HEK293 (cell line): Measurements from ENCODE around the gene PRCD.

Source experiments
- GFI1B ChIP-seq: fragments of 450-650 bp; formaldehyde crosslinking; IDR thresholded peaks from 2 replicates; pipeline ENCODE4 v1.5.1; 2016; ENCODE audit warnings: missing biosample characterization, missing genetic modification characterization
- GLI2 ChIP-seq: fragments of 450-650 bp; formaldehyde crosslinking; IDR thresholded peaks from 2 replicates; pipeline ENCODE4; 2017; ENCODE audit warnings: missing biosample characterization, missing genetic modification characterization, low read depth, borderline replicate concordance
- GLIS1 ChIP-seq: fragments of 450-650 bp; formaldehyde crosslinking; IDR thresholded peaks from 2 replicates; pipeline ENCODE4 v1.5.1; 2016; ENCODE audit warnings: missing biosample characterization, missing genetic modification characterization
- IKZF3 ChIP-seq: fragments of 450-650 bp; IDR thresholded peaks from 2 replicates; pipeline ENCODE4 v1.5.0; 2018; ENCODE audit warnings: missing biosample characterization, mild to moderate bottlenecking, missing genetic modification characterization, moderate library complexity
- KLF8 ChIP-seq: fragments of 450-650 bp; formaldehyde crosslinking; IDR thresholded peaks from 2 replicates; pipeline ENCODE4 v1.5.1; 2016; ENCODE audit warnings: missing biosample characterization, missing genetic modification characterization
- KLF9 ChIP-seq: fragments of 450-650 bp; formaldehyde crosslinking; IDR thresholded peaks from 2 replicates; pipeline ENCODE4 v1.5.1; 2016; ENCODE audit warnings: missing biosample characterization, missing genetic modification characterization, low read depth
- SCRT1 ChIP-seq: fragments of 450-650 bp; formaldehyde crosslinking; IDR thresholded peaks from 2 replicates; pipeline ENCODE4 v1.5.1; 2016; ENCODE audit warnings: missing biosample characterization, missing genetic modification characterization, borderline replicate concordance
- SP7 ChIP-seq: fragments of 450-650 bp; formaldehyde crosslinking; IDR thresholded peaks from 2 replicates; pipeline ENCODE4 v1.5.1; 2016; ENCODE audit warnings: missing biosample characterization, missing genetic modification characterization
- ZBTB20 ChIP-seq: fragments of 450-650 bp; formaldehyde crosslinking; IDR thresholded peaks from 2 replicates; pipeline ENCODE4 v1.5.1; 2016; ENCODE audit warnings: missing biosample characterization, missing genetic modification characterization
- ZBTB48 ChIP-seq: fragments of 450-650 bp; formaldehyde crosslinking; IDR thresholded peaks from 2 replicates; pipeline ENCODE4 v1.5.1; 2016; ENCODE audit warnings: missing biosample characterization, missing genetic modification characterization
- ZNF2 ChIP-seq: fragments of 450-650 bp; formaldehyde crosslinking; IDR thresholded peaks from 2 replicates; pipeline ENCODE4 v1.5.1; 2016; ENCODE audit warnings: missing biosample characterization, missing genetic modification characterization
- ZNF324 ChIP-seq: fragments of 450-650 bp; formaldehyde crosslinking; IDR thresholded peaks from 2 replicates; pipeline ENCODE4 v1.5.1; 2016; ENCODE audit warnings: missing biosample characterization, missing genetic modification characterization
- ZNF394 ChIP-seq: fragments of 450-650 bp; formaldehyde crosslinking; IDR thresholded peaks from 2 replicates; pipeline ENCODE4 v1.5.1; 2016; ENCODE audit warnings: missing biosample characterization, missing genetic modification characterization, mild to moderate bottlenecking, moderate library complexity, borderline replicate concordance
- ZNF501 ChIP-seq: fragments of 450-650 bp; formaldehyde crosslinking; IDR thresholded peaks from 2 replicates; pipeline ENCODE4 v1.5.1; 2016; ENCODE audit warnings: missing biosample characterization, missing genetic modification characterization
- ZNF530 ChIP-seq: fragments of 450-650 bp; formaldehyde crosslinking; IDR thresholded peaks from 2 replicates; pipeline ENCODE4 v1.5.1; 2016; ENCODE audit warnings: low read depth, missing biosample characterization, missing genetic modification characterization
- ZNF610 ChIP-seq: fragments of 450-650 bp; formaldehyde crosslinking; IDR thresholded peaks from 2 replicates; pipeline ENCODE4 v1.5.1; 2016; ENCODE audit warnings: missing biosample characterization, missing genetic modification characterization, borderline replicate concordance
- ZNF658 ChIP-seq: fragments of 450-650 bp; formaldehyde crosslinking; IDR thresholded peaks from 2 replicates; pipeline ENCODE4; 2016; ENCODE audit warnings: missing biosample characterization, missing genetic modification characterization
- ZNF677 ChIP-seq: fragments of 450-650 bp; IDR thresholded peaks from 2 replicates; pipeline ENCODE4 v1.5.0; 2018; ENCODE audit warnings: missing biosample characterization, mild to moderate bottlenecking, missing genetic modification characterization, moderate library complexity
- ZNF837 ChIP-seq: fragments of 450-650 bp; formaldehyde crosslinking; IDR thresholded peaks from 2 replicates; pipeline ENCODE4 v1.5.1; 2016; ENCODE audit warnings: missing biosample characterization, missing genetic modification characterization
- TF ChIP-seq, protein P1 (sequence below): fragments of 450-650 bp; formaldehyde crosslinking; IDR thresholded peaks from 2 replicates; pipeline ENCODE4 v1.5.1; 2016; ENCODE audit warnings: missing biosample characterization, missing genetic modification characterization
- TF ChIP-seq, protein P2 (sequence below): fragments of 450-650 bp; formaldehyde crosslinking; IDR thresholded peaks from 2 replicates; pipeline ENCODE4 v1.5.1; 2016; ENCODE audit warnings: missing biosample characterization, missing genetic modification characterization
- TF ChIP-seq, protein P3 (sequence below): fragments of 450-650 bp; formaldehyde crosslinking; IDR thresholded peaks from 2 replicates; pipeline ENCODE4 v1.5.1; 2016; ENCODE audit warnings: missing biosample characterization, missing genetic modification characterization
- TF ChIP-seq, protein P4 (sequence below): fragments of 450-650 bp; formaldehyde crosslinking; IDR thresholded peaks from 2 replicates; pipeline ENCODE4 v1.5.1; 2016; ENCODE audit warnings: missing biosample characterization, missing genetic modification characterization, low read depth
- TF ChIP-seq, protein P5 (sequence below): fragments of 450-650 bp; formaldehyde crosslinking; IDR thresholded peaks from 2 replicates; pipeline ENCODE4 v1.5.1; 2016; ENCODE audit warnings: missing biosample characterization, missing genetic modification characterization

PRCD gene

DNA sequence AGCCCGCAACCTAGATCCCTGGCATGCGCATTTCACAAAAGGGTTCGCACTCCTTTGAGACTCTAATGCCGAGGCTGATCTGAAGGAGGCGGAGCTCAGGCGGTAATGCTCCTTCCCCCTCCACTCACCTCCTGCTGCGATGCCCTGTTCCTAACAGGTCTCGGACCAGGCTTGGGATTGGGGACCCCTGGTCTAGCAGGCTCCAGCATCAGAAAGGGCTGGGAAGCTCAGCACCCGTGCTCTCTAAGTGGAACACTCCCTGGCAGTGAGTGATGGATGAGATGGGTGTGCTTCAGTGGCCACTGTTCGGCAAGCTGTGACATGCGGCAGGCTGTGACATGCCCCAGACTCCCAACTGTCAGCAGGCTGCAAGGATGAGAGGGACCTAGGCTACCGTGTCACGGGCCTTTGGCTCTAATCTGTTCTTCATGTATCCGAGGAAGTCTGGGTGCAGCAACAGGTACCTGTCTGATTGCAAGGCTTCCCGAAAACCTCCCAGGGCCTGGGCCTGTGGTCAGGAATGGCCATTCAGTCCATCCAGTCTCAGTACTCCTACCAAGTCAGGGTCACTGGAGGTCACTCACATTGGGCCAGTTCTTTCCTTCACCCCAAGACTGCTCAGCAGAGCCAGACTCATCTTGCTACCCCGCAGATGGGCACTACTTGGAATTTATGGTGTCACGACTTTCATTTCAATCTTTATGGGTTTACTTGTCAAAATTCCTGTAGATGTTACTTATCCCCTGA lies 47.1 kb downstream of the PRCD start (continued):
- TF ChIP-seq, protein P1, sequence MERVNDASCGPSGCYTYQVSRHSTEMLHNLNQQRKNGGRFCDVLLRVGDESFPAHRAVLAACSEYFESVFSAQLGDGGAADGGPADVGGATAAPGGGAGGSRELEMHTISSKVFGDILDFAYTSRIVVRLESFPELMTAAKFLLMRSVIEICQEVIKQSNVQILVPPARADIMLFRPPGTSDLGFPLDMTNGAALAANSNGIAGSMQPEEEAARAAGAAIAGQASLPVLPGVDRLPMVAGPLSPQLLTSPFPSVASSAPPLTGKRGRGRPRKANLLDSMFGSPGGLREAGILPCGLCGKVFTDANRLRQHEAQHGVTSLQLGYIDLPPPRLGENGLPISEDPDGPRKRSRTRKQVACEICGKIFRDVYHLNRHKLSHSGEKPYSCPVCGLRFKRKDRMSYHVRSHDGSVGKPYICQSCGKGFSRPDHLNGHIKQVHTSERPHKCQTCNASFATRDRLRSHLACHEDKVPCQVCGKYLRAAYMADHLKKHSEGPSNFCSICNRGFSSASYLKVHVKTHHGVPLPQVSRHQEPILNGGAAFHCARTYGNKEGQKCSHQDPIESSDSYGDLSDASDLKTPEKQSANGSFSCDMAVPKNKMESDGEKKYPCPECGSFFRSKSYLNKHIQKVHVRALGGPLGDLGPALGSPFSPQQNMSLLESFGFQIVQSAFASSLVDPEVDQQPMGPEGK (tag by site-specific recombination), result peak; percentile 69
- TF ChIP-seq, protein P2, sequence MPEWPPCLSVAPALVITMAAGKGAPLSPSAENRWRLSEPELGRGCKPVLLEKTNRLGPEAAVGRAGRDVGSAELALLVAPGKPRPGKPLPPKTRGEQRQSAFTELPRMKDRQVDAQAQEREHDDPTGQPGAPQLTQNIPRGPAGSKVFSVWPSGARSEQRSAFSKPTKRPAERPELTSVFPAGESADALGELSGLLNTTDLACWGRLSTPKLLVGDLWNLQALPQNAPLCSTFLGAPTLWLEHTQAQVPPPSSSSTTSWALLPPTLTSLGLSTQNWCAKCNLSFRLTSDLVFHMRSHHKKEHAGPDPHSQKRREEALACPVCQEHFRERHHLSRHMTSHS (tag by site-specific recombination), result no peak
- TF ChIP-seq ZBTB20 (peak; percentile 49; the same call in 1 of the 2 replicates), SP7 (peak; percentile 93), KLF8 (tag by site-specific recombination) (peak; percentile 67), ZNF658 (tag by site-specific recombination) (no peak), ZBTB48 (peak; percentile 93), GLIS1 (tag by site-specific recombination) (peak; percentile 79), ZNF2 (0 out of 2 replicates have a peak, but pooled peaks have one; percentile 67), ZNF530 (tag by site-specific recombination) (no peak), GFI1B (tag by site-specific recombination) (0 out of 2 replicates have a peak, but pooled peaks have one; percentile 20), IKZF3 (tag by site-specific recombination) (peak; percentile 71), ZNF501 (tag by site-specific recombination) (peak; percentile 80; the same call in 1 of the 2 replicates), ZNF837 (tag by site-specific recombination) (no peak), ZNF394 (tag by site-specific recombination) (peak; percentile 63; the same call in 1 of the 2 replicates), ZNF610 (tag by site-specific recombination) (peak; percentile 40; the same call in 1 of the 2 replicates), GLI2 (tag by site-specific recombination) (no peak), SCRT1 (tag by site-specific recombination) (peak; percentile 100), KLF9 (tag by site-specific recombination) (peak; percentile 75), ZNF324 (tag by site-specific recombination) (peak; percentile 16; the same call in 1 of the 2 replicates), ZNF677 (tag by site-specific recombination) (no peak)
- TF ChIP-seq, protein P3, sequence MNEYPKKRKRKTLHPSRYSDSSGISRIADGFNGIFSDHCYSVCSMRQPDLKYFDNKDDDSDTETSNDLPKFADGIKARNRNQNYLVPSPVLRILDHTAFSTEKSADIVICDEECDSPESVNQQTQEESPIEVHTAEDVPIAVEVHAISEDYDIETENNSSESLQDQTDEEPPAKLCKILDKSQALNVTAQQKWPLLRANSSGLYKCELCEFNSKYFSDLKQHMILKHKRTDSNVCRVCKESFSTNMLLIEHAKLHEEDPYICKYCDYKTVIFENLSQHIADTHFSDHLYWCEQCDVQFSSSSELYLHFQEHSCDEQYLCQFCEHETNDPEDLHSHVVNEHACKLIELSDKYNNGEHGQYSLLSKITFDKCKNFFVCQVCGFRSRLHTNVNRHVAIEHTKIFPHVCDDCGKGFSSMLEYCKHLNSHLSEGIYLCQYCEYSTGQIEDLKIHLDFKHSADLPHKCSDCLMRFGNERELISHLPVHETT (tag by site-specific recombination), result peak; percentile 80
- TF ChIP-seq, protein P4, sequence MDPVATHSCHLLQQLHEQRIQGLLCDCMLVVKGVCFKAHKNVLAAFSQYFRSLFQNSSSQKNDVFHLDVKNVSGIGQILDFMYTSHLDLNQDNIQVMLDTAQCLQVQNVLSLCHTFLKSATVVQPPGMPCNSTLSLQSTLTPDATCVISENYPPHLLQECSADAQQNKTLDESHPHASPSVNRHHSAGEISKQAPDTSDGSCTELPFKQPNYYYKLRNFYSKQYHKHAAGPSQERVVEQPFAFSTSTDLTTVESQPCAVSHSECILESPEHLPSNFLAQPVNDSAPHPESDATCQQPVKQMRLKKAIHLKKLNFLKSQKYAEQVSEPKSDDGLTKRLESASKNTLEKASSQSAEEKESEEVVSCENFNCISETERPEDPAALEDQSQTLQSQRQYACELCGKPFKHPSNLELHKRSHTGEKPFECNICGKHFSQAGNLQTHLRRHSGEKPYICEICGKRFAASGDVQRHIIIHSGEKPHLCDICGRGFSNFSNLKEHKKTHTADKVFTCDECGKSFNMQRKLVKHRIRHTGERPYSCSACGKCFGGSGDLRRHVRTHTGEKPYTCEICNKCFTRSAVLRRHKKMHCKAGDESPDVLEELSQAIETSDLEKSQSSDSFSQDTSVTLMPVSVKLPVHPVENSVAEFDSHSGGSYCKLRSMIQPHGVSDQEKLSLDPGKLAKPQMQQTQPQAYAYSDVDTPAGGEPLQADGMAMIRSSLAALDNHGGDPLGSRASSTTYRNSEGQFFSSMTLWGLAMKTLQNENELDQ, result no peak
- TF ChIP-seq, protein P5, sequence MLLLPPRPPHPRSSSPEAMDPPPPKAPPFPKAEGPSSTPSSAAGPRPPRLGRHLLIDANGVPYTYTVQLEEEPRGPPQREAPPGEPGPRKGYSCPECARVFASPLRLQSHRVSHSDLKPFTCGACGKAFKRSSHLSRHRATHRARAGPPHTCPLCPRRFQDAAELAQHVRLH (tag by site-specific recombination), result peak; percentile 87
- TF ChIP-seq, all 188 proteins: peak for 55
